DND-41 (cell line): Measurements from ENCODE around the gene FUBP1.

Source experiments
- CTCF ChIP-seq: IDR thresholded peaks from 2 replicates; pipeline ENCODE4 v1.5.1; 2012; ENCODE audit warnings: borderline replicate concordance, low read length, moderate library complexity, mild to moderate bottlenecking; ENCODE audit not compliant: poor library complexity, severe bottlenecking; ENCODE audit errors: extremely low read depth
- EZH2 ChIP-seq: IDR thresholded peaks from 3 replicates; pipeline ENCODE4 v1.6.1; 2012; ENCODE audit warnings: borderline replicate concordance, low read depth, mild to moderate bottlenecking, moderate library complexity, low read length, inconsistent platforms; ENCODE audit not compliant: severe bottlenecking

- TF ChIP-seq CTCF (no peak), EZH2 (no peak)
These were observed 10.9 kb upstream of the FUBP1 start for GRCh38 chr1:77989744-77990143.
